Osteocyte (in vitro differentiated cells): ENCODE measurements around the gene SENP2. TPM values are rescaled to one million over a fixed set of nuclear protein-coding genes. Genes with fewer than 3 reads are reported as not detected.

ENCODE experiments used
- DNase-seq: peaks from one replicate; pipeline ENCODE4 v3.0.0; 2021; ENCODE audit warnings: mixed read lengths; ENCODE audit not compliant: unreplicated experiment; ENCODE audit errors: extremely low spot score
- H3K27ac Mint-ChIP-seq: one replicate; pipeline ENCODE4 v1.8.0; 2021; ENCODE audit warnings: mild to moderate bottlenecking, mixed read lengths; ENCODE audit not compliant: unreplicated experiment
- H3K27me3 Mint-ChIP-seq: one replicate; pipeline ENCODE4 v1.8.0; 2021; ENCODE audit warnings: mixed read lengths; ENCODE audit not compliant: unreplicated experiment
- H3K36me3 Mint-ChIP-seq: one replicate; pipeline ENCODE4 v1.8.0; 2021; ENCODE audit warnings: mixed read lengths; ENCODE audit not compliant: unreplicated experiment
- H3K4me1 Mint-ChIP-seq: one replicate; pipeline ENCODE4 v1.8.0; 2021; ENCODE audit warnings: mixed read lengths; ENCODE audit not compliant: unreplicated experiment
- H3K4me3 Mint-ChIP-seq: one replicate; pipeline ENCODE4 v1.8.0; 2021; ENCODE audit warnings: mild to moderate bottlenecking, moderate library complexity, mixed read lengths; ENCODE audit not compliant: unreplicated experiment
- H3K9me3 Mint-ChIP-seq: one replicate; pipeline ENCODE4 v1.8.0; 2021; ENCODE audit warnings: mixed read lengths; ENCODE audit not compliant: unreplicated experiment
- CTCF ChIP-seq: fragments of 200-600 bp; sonication (generic); IDR thresholded peaks from 2 replicates; pipeline ENCODE4 v1.5.0; 2021; ENCODE audit warnings: antibody characterized with exemption, mild to moderate bottlenecking, moderate library complexity
- total RNA-seq: library from RNA; stranded (reverse); gene quantifications from 2 replicates; pipeline ENCODE4 v1.2.1, GENCODE V29; 2021

Gene SENP2
- total RNA-seq, 1 donor from 2014 or later = 42.7 TPM

- no peak overlapping the region for H3K4me3 Mint-ChIP-seq
- no peaks in the 10 kb centered on the region for H3K9me3 Mint-ChIP-seq
- peaks cover 56% of the 10 kb centered on the region for H3K36me3 Mint-ChIP-seq
- H3K27me3 Mint-ChIP-seq = no peaks in the 10 kb centered on the region
- H3K27ac Mint-ChIP-seq = peak overlapping the region; percentile 83
- H3K4me1 Mint-ChIP-seq = peaks cover 40% of the 10 kb centered on the region
- peak; percentile 63 for DNase-seq
- no peak for TF ChIP-seq CTCF
These were observed 60.5 kb downstream of the SENP2 start for GRCh38 chr3:185646382-185647133.

- Mint-ChIP-seq H3K9me3 (no peaks in the 10 kb centered on the region), H3K27ac (peak overlapping the region; percentile 83), H3K4me3 (no peak overlapping the region), H3K4me1 (peaks cover 40% of the 10 kb centered on the region), H3K27me3 (no peaks in the 10 kb centered on the region), H3K36me3 (peaks cover 58% of the 10 kb centered on the region)
- TF ChIP-seq CTCF = no peak
- peak; percentile 65 for DNase-seq
These were observed 61.2 kb downstream of the SENP2 start for GRCh38 chr3:185647134-185647879.

GRCh38 chr3:185647880-185648210, 61.8 kb downstream of the SENP2 start:
- Mint-ChIP-seq H3K27ac (peak overlapping the region; percentile 83), H3K27me3 (no peaks in the 10 kb centered on the region)

GRCh38 chr3:185648396-185648795, 62.3 kb downstream of the SENP2 start:
- peak overlapping the region; percentile 83 for H3K27ac Mint-ChIP-seq
- H3K4me1 Mint-ChIP-seq = peaks cover 40% of the 10 kb centered on the region
- H3K9me3 Mint-ChIP-seq = no peaks in the 10 kb centered on the region
- no peak for TF ChIP-seq CTCF
- H3K36me3 Mint-ChIP-seq = peaks cover 61% of the 10 kb centered on the region
- H3K27me3 Mint-ChIP-seq = no peaks in the 10 kb centered on the region
- H3K4me3 Mint-ChIP-seq = no peak overlapping the region
- DNase-seq = no peak

More at GRCh38 chr3:185647880-185648210, 61.8 kb downstream of the SENP2 start:
- no peak overlapping the region for H3K4me3 Mint-ChIP-seq
- DNase-seq = no peak
- peaks cover 61% of the 10 kb centered on the region for H3K36me3 Mint-ChIP-seq
- peaks cover 40% of the 10 kb centered on the region for H3K4me1 Mint-ChIP-seq
- H3K9me3 Mint-ChIP-seq = no peaks in the 10 kb centered on the region
- no peak for TF ChIP-seq CTCF

GRCh38 chr3:185649414-185649813, 63.3 kb downstream of the SENP2 start:
- Mint-ChIP-seq H3K27ac (no peak overlapping the region), H3K4me3 (no peak overlapping the region), H3K4me1 (peaks cover 40% of the 10 kb centered on the region), H3K27me3 (no peaks in the 10 kb centered on the region), H3K9me3 (no peaks in the 10 kb centered on the region), H3K36me3 (peaks cover 62% of the 10 kb centered on the region)
- TF ChIP-seq CTCF = no peak
- no peak for DNase-seq
